GM23338 (cell line): ENCODE measurements around the gene RANBP1. TPM values are rescaled to one million over a fixed set of nuclear protein-coding genes. Genes with fewer than 3 reads are reported as not detected.

Experiments
- ATAC-seq: fragments of 200-7000 bp; cut with Tn5 transposase; 3 replicates; pipeline ENCODE4 v1.9.1; 2020
- DNase-seq: peaks from one replicate; pipeline ENCODE4 v3.0.0-alpha.2; 2015; ENCODE audit warnings: low spot score
- H2AFZ ChIP-seq: fragments of 200-600 bp; sonication (generic); 2 replicates; pipeline ENCODE4 v1.8.0; 2016; ENCODE audit warnings: antibody characterized with exemption, mild to moderate bottlenecking, moderate library complexity
- H3F3A ChIP-seq: fragments of 200-600 bp; sonication (generic); replicated peaks from 2 replicates; pipeline ENCODE4 v1.8.0; 2017; ENCODE audit warnings: antibody characterized with exemption, mixed run types, low read depth
- H3K27ac ChIP-seq: fragments of 200-600 bp; sonication (generic); 2 replicates; pipeline ENCODE4 v1.6.1; 2016; ENCODE audit warnings: low read depth
- H3K27me3 ChIP-seq: fragments of 200-600 bp; sonication (generic); 2 replicates; pipeline ENCODE4 v1.8.0; 2016; ENCODE audit warnings: mild to moderate bottlenecking, mixed run types, moderate library complexity; ENCODE audit not compliant: insufficient read depth
- H3K36me3 ChIP-seq: fragments of 200-600 bp; sonication (generic); 2 replicates; pipeline ENCODE4 v1.8.0; 2016; ENCODE audit warnings: mild to moderate bottlenecking; ENCODE audit not compliant: insufficient read depth
- H3K4me1 ChIP-seq: fragments of 200-600 bp; sonication (generic); 2 replicates; pipeline ENCODE4 v1.8.0; 2016; ENCODE audit warnings: mild to moderate bottlenecking, moderate library complexity; ENCODE audit not compliant: insufficient read depth
- H3K4me2 ChIP-seq: fragments of 200-600 bp; sonication (generic); 2 replicates; pipeline ENCODE4 v1.7.1; 2017; ENCODE audit warnings: mixed run types
- H3K4me3 ChIP-seq: fragments of 200-600 bp; sonication (generic); 2 replicates; pipeline ENCODE4 v1.6.1; 2016; ENCODE audit warnings: mixed run types
- H3K79me2 ChIP-seq: fragments of 200-600 bp; sonication (generic); replicated peaks from 2 replicates; pipeline ENCODE4 v1.8.0; 2017; ENCODE audit warnings: mild to moderate bottlenecking; ENCODE audit not compliant: insufficient read depth
- H3K9me2 ChIP-seq: fragments of 200-600 bp; sonication (generic); 2 replicates; pipeline ENCODE4 v1.8.0; 2017; ENCODE audit not compliant: insufficient read depth
- H4K20me1 ChIP-seq: fragments of 200-600 bp; sonication (generic); replicated peaks from 2 replicates; pipeline ENCODE4 v1.8.0; 2017; ENCODE audit warnings: mild to moderate bottlenecking; ENCODE audit not compliant: insufficient read depth
- H3K27ac Mint-ChIP-seq: 2 replicates; pipeline ENCODE4 v1.8.0; 2020; ENCODE audit warnings: inconsistent platforms, mild to moderate bottlenecking, moderate library complexity, mixed read lengths
- H3K27me3 Mint-ChIP-seq: 3 replicates; pipeline ENCODE4 v1.8.0; 2022; ENCODE audit warnings: low read depth, mild to moderate bottlenecking, moderate library complexity, mixed read lengths, inconsistent platforms; ENCODE audit not compliant: insufficient read depth, poor library complexity
- H3K36me3 Mint-ChIP-seq: 3 replicates; pipeline ENCODE4 v1.8.0; 2021; ENCODE audit warnings: low read depth, mild to moderate bottlenecking, inconsistent platforms, moderate library complexity, mixed read lengths
- H3K4me1 Mint-ChIP-seq: 3 replicates; pipeline ENCODE4 v1.8.0; 2020; ENCODE audit warnings: mild to moderate bottlenecking, inconsistent platforms, mixed read lengths
- H3K4me3 Mint-ChIP-seq: 3 replicates; pipeline ENCODE4 v1.8.0; 2021; ENCODE audit warnings: moderate library complexity, mild to moderate bottlenecking, inconsistent platforms, mixed read lengths
- H3K9me3 Mint-ChIP-seq: 3 replicates; pipeline ENCODE4 v1.8.0; 2020; ENCODE audit warnings: moderate library complexity, mild to moderate bottlenecking, inconsistent platforms, mixed read lengths
- CREB1 ChIP-seq: fragments of 250-450 bp; sonication (Bioruptor Pico); IDR thresholded peaks from 2 replicates; pipeline ENCODE4 v1.5.0; 2020; ENCODE audit warnings: low read depth, mild to moderate bottlenecking, moderate library complexity
- EZH2phosphoT487 ChIP-seq: fragments of 200-600 bp; sonication (generic); IDR thresholded peaks from one replicate; pipeline ENCODE4 v1.8.1; 2018; ENCODE audit warnings: antibody characterized with exemption; ENCODE audit not compliant: unreplicated experiment
- JUNB ChIP-seq: IDR thresholded peaks from one replicate; pipeline ENCODE4 v1.6.1; 2016; ENCODE audit warnings: antibody characterized with exemption; ENCODE audit not compliant: unreplicated experiment
- STAT1 ChIP-seq: IDR thresholded peaks from one replicate; pipeline ENCODE4 v1.6.1; 2016; ENCODE audit warnings: antibody characterized with exemption; ENCODE audit not compliant: unreplicated experiment
- polyA plus RNA-seq: library from polyadenylated mRNA; unstranded; fragments of >200 nt; fragmentation: Nextera tagmentation; extraction: Ambion mirVana; gene quantifications from 2 replicates; pipeline ENCODE4 v1.2.1, GENCODE V29; 2016
- total RNA-seq: library from RNA; depleted of rRNA; stranded (reverse); fragments of >200 nt; shearing (Covaris generic); gene quantifications from 2 replicates; pipeline ENCODE4 v1.2.3, GENCODE V29; 2014
- TF ChIP-seq, protein P1 (sequence below): IDR thresholded peaks from one replicate; pipeline ENCODE4 v1.6.1; 2018; ENCODE audit warnings: antibody characterized with exemption; ENCODE audit not compliant: unreplicated experiment

The RANBP1 gene
- total and polyA plus RNA-seq, 2 experiments from 2014 or later: 1,014 to 1,206 TPM

DNA sequence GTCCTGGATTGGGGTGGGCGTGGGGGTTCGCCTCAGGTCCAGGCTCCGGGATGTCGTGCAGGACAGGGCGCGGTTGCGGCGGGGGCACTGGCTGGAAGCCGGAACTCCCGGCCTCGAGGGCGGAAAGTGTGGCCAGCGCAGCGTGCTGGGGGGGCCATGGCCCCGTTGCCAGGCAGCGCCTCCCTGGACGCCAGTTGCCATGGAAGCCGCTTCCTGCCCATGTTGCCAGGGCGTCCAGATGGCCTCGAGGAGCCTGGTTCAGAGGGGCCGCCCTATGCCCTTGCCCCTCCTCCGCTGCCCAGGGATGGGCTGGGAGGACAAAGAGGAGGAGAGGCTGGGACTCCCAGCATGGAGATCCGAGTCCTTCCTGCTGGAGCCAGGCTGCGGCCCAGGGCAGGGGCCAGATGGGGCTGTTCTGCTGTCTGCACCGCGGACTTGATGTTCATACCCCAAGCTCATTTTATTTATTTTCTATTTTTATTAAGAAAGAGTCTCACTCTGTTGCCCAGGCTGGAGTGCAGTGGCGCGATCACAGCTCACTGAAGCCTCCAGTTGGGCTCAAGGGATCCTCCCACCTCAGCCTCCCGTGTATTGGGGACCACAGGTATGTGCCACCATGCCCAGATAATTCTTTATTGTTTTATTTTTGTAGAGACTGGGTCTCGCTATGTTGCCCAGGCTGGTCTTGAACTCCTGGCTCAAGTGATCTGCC lies 39.6 kb downstream of the RANBP1 start:
- Histone ChIP-seq H3K4me2 (no peak overlapping the region), H3K36me3 (no peaks in the 10 kb centered on the region), H3F3A (no peaks in the 10 kb centered on the region), H3K4me1 (no peaks in the 10 kb centered on the region), H2AFZ (no peak overlapping the region), H3K9me2 (no peaks in the 10 kb centered on the region), H4K20me1 (no peaks in the 10 kb centered on the region), H3K79me2 (no peaks in the 10 kb centered on the region), H3K27ac (no peak overlapping the region), H3K4me3 (no peak overlapping the region), H3K27me3 (no peaks in the 10 kb centered on the region)
- DNase-seq: no peak
- ATAC-seq: no peak
- Mint-ChIP-seq H3K4me1 (peaks cover 10% of the 10 kb centered on the region), H3K4me3 (no peak overlapping the region), H3K27me3 (peaks cover 9% of the 10 kb centered on the region), H3K36me3 (no peaks in the 10 kb centered on the region), H3K9me3 (no peaks in the 10 kb centered on the region), H3K27ac (no peak overlapping the region)
- TF ChIP-seq CREB1 (CRISPR knock-in tag): no peak
- TF ChIP-seq, protein P1, sequence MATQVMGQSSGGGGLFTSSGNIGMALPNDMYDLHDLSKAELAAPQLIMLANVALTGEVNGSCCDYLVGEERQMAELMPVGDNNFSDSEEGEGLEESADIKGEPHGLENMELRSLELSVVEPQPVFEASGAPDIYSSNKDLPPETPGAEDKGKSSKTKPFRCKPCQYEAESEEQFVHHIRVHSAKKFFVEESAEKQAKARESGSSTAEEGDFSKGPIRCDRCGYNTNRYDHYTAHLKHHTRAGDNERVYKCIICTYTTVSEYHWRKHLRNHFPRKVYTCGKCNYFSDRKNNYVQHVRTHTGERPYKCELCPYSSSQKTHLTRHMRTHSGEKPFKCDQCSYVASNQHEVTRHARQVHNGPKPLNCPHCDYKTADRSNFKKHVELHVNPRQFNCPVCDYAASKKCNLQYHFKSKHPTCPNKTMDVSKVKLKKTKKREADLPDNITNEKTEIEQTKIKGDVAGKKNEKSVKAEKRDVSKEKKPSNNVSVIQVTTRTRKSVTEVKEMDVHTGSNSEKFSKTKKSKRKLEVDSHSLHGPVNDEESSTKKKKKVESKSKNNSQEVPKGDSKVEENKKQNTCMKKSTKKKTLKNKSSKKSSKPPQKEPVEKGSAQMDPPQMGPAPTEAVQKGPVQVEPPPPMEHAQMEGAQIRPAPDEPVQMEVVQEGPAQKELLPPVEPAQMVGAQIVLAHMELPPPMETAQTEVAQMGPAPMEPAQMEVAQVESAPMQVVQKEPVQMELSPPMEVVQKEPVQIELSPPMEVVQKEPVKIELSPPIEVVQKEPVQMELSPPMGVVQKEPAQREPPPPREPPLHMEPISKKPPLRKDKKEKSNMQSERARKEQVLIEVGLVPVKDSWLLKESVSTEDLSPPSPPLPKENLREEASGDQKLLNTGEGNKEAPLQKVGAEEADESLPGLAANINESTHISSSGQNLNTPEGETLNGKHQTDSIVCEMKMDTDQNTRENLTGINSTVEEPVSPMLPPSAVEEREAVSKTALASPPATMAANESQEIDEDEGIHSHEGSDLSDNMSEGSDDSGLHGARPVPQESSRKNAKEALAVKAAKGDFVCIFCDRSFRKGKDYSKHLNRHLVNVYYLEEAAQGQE: no peak
- no peak for TF ChIP-seq STAT1

DNA sequence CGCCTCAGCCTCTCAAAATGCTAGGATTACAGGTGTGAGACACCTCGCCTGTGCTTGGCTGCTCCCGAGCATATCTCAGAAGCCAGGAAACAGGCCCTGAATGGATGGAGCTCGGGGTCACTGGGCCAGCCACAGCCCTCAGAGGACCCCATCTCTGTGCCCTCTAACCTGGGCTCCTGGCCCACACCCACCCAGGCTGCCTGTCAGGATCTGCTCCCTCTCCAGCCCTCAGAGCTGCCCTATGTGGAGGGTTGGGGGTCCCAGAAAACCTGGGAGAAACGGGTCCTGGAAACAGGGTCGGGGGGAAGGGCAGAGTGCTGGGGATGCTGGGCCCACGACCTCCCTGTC lies 40.1 kb downstream of the RANBP1 start:
- no peak overlapping the region for H3K4me3 ChIP-seq
- no peak overlapping the region for H3K4me2 ChIP-seq
- Mint-ChIP-seq H3K9me3 (no peaks in the 10 kb centered on the region), H3K4me1 (peaks cover 10% of the 10 kb centered on the region), H3K36me3 (no peaks in the 10 kb centered on the region), H3K27ac (no peak overlapping the region), H3K27me3 (peaks cover 9% of the 10 kb centered on the region), H3K4me3 (no peak overlapping the region)
- no peaks in the 10 kb centered on the region for H3F3A ChIP-seq
- H3K27me3 ChIP-seq: no peaks in the 10 kb centered on the region
- no peak overlapping the region for H3K27ac ChIP-seq
- no peaks in the 10 kb centered on the region for H3K36me3 ChIP-seq
- no peaks in the 10 kb centered on the region for H3K9me2 ChIP-seq
- H3K79me2 ChIP-seq: no peaks in the 10 kb centered on the region
- H3K4me1 ChIP-seq: no peaks in the 10 kb centered on the region
- H4K20me1 ChIP-seq: no peaks in the 10 kb centered on the region
- DNase-seq (no peak), ATAC-seq (no peak)
- no peak overlapping the region for H2AFZ ChIP-seq
- no peak for TF ChIP-seq JUNB
- TF ChIP-seq EZH2phosphoT487: no peak
